ENCODE measurements around the gene TMEM63B. TPM values are rescaled to one million over a fixed set of nuclear protein-coding genes. Genes with fewer than 3 reads are reported as not detected.

Gene TMEM63B
- total RNA-seq, 1 donor from 2014 or later = 11.5 TPM

GRCh38 chr6:44150317-44150917 is 23.1 kb downstream of the TMEM63B start:
- peaks cover 47 to 64% (median 61%) of the 10 kb centered on the region in 3 donors for H3K36me3 ChIP-seq (ENCODE audit: control insufficient read depth in 3 of 3, insufficient read depth in 3 of 3, low read length in 3 of 3)
- no peaks in the 10 kb centered on the region for H3K27me3 ChIP-seq (ENCODE audit: control insufficient read depth in 3 of 3, insufficient read depth in 3 of 3, low read length in 3 of 3)
- H3K27ac ChIP-seq (ENCODE audit: low read depth, low read length) = no peak overlapping the region
- no peak overlapping the region for H3K9ac ChIP-seq (ENCODE audit: low read depth in 1 of 3, low read length in 3 of 3)
- H3K4me3 ChIP-seq (ENCODE audit: low read length in 3 of 3) = no peak overlapping the region
- H3K4me1 ChIP-seq (ENCODE audit: control insufficient read depth in 3 of 3, insufficient read depth in 3 of 3, low read length in 3 of 3) = peaks cover 4 to 7% (median 5%) of the 10 kb centered on the region in 3 donors
- no peaks in the 10 kb centered on the region for H3K9me3 ChIP-seq (ENCODE audit: control insufficient read depth in 3 of 3, low read length in 3 of 3)

DNA sequence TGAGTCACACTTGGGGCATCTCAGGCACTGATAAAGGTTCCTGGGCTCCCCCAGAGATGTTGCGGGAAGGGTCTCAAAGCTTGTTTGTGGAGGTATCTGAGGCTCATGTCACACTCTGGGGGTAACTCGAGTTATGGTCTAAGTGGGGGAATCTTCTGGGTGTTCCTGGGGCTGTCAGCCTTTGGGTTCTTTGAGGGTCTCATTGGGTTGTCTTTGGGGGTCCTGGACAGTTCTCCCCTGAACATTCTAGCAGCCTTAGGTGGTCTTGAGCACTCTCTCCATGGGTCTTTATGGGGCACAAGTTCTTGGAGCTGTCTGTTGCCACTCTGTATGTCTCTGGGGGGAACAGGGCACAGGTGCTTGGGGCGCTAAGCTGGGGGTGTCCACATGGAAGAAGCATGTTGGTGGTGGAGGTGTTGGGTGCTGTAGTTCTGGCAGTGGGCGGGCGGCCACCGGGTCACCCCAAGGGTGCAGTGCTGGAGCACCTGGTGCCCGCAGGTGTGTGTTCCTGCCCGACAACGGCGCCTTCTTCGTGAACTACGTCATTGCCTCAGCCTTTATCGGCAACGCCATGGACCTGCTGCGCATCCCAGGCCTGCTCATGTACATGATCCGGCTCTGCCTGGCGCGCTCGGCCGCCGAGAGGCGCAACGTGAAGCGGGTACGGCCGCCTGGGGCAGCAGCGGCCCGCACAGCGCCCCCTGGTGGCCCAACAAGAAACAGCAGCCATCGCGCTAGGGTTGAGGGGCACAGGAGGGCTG is 24.2 kb downstream of the TMEM63B start:
- Histone ChIP-seq H3K27ac (ENCODE audit: low read depth, low read length) (no peak overlapping the region), H3K36me3 (ENCODE audit: control insufficient read depth in 3 of 3, insufficient read depth in 3 of 3, low read length in 3 of 3) (peaks cover 47 to 58% (median 53%) of the 10 kb centered on the region in 3 donors)

DNA sequence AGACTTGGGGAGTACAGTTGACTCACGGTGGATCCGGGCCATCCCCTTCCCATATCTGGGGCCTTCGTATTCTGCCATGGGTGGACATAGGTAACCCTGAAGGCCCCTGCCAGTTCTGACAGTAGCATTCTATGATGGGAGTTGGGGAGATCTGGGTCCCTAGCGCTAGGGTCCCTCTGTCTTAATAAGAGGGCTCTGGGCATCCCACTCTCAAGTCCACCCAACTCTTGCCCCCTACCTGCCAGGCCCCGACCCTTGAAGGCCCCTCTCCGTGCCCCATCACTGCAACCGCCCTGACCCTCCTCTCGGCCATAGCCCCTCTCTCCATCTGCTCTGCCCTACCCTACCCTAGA is 24.7 kb downstream of the TMEM63B start:
- Histone ChIP-seq H3K4me1 (ENCODE audit: control insufficient read depth in 3 of 3, insufficient read depth in 3 of 3, low read length in 3 of 3) (peaks cover 4 to 5% (median 4%) of the 10 kb centered on the region in 3 donors), H3K27ac (ENCODE audit: low read depth, low read length) (no peak overlapping the region), H3K4me3 (ENCODE audit: low read length in 3 of 3) (no peak overlapping the region), H3K9ac (ENCODE audit: low read depth in 1 of 3, low read length in 3 of 3) (no peak overlapping the region), H3K36me3 (ENCODE audit: control insufficient read depth in 3 of 3, insufficient read depth in 3 of 3, low read length in 3 of 3) (peaks cover 44 to 52% (median 48%) of the 10 kb centered on the region in 3 donors), H3K27me3 (ENCODE audit: control insufficient read depth in 3 of 3, insufficient read depth in 3 of 3, low read length in 3 of 3) (no peaks in the 10 kb centered on the region), H3K9me3 (ENCODE audit: control insufficient read depth in 3 of 3, low read length in 3 of 3) (no peaks in the 10 kb centered on the region)

More for the DNA sequence above, 24.2 kb downstream of the TMEM63B start:
- Histone ChIP-seq H3K4me3 (ENCODE audit: low read length in 3 of 3) (no peak overlapping the region), H3K9ac (ENCODE audit: low read depth in 1 of 3, low read length in 3 of 3) (peak overlapping the region in 1 of 3 donors; percentile 33), H3K9me3 (ENCODE audit: control insufficient read depth in 3 of 3, low read length in 3 of 3) (no peaks in the 10 kb centered on the region), H3K27me3 (ENCODE audit: control insufficient read depth in 3 of 3, insufficient read depth in 3 of 3, low read length in 3 of 3) (no peaks in the 10 kb centered on the region), H3K4me1 (ENCODE audit: control insufficient read depth in 3 of 3, insufficient read depth in 3 of 3, low read length in 3 of 3) (peaks cover 4 to 5% (median 4%) of the 10 kb centered on the region in 3 donors)

- H3K4me1 ChIP-seq (ENCODE audit: control insufficient read depth in 3 of 3, insufficient read depth in 3 of 3, low read length in 3 of 3) = peaks cover 4 to 5% (median 4%) of the 10 kb centered on the region in 3 donors
- H3K27me3 ChIP-seq (ENCODE audit: control insufficient read depth in 3 of 3, insufficient read depth in 3 of 3, low read length in 3 of 3) = no peaks in the 10 kb centered on the region
- H3K4me3 ChIP-seq (ENCODE audit: low read length in 3 of 3) = no peak overlapping the region
- H3K36me3 ChIP-seq (ENCODE audit: control insufficient read depth in 3 of 3, insufficient read depth in 3 of 3, low read length in 3 of 3) = peaks cover 39 to 48% (median 43%) of the 10 kb centered on the region in 3 donors
- H3K9me3 ChIP-seq (ENCODE audit: control insufficient read depth in 3 of 3, low read length in 3 of 3) = no peaks in the 10 kb centered on the region
- H3K27ac ChIP-seq (ENCODE audit: low read depth, low read length) = no peak overlapping the region
- no peak overlapping the region for H3K9ac ChIP-seq (ENCODE audit: low read depth in 1 of 3, low read length in 3 of 3)
Observed at GRCh38 chr6:44152533-44152932, 25.2 kb downstream of the TMEM63B start.

GRCh38 chr6:44154067-44154466 is 26.7 kb downstream of the TMEM63B start:
- Histone ChIP-seq H3K36me3 (ENCODE audit: control insufficient read depth in 3 of 3, insufficient read depth in 3 of 3, low read length in 3 of 3) (peaks cover 25 to 32% (median 28%) of the 10 kb centered on the region in 3 donors), H3K4me1 (ENCODE audit: control insufficient read depth in 3 of 3, insufficient read depth in 3 of 3, low read length in 3 of 3) (peaks cover 4 to 10% (median 4%) of the 10 kb centered on the region in 3 donors)

DNA sequence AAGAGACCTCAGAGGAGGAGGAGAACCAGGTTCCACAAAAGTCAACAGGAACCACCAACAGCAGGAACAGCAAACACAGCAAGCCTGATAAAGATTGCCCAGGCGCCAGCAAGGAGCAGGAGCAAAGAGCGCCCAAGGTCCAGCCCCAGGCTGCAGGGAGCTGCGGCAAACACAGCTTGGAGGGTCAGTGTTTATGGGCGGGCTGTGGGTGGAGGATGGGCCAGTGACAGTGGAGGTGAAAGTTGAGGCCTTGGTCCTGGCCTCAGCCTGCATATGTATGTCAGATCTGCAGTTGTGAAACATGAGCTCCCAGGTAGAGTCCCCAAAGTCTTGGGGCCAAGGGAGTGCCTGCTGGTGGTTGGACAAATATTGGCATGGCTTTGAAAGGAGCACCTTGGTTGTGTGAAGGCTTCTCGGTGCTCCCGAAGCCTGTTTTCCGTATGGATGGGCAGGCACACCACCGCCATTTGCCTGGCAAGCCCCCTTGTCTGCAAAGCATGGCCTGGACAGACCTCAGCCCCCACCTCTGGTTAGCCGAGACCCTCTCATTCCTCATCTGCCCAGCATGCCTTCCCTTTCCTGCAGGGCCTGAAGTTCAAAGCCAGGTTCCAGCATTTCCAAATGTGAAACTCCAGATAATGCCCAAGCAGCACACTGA is 29.3 kb downstream of the TMEM63B start:
- Histone ChIP-seq H3K4me1 (ENCODE audit: control insufficient read depth in 3 of 3, insufficient read depth in 3 of 3, low read length in 3 of 3) (peaks cover 1 to 7% (median 3%) of the 10 kb centered on the region in 3 donors), H3K4me3 (ENCODE audit: low read length in 3 of 3) (no peak overlapping the region), H3K36me3 (ENCODE audit: control insufficient read depth in 3 of 3, insufficient read depth in 3 of 3, low read length in 3 of 3) (peaks cover 13 to 16% (median 14%) of the 10 kb centered on the region in 3 donors), H3K9me3 (ENCODE audit: control insufficient read depth in 3 of 3, low read length in 3 of 3) (no peaks in the 10 kb centered on the region), H3K27ac (ENCODE audit: low read depth, low read length) (no peak overlapping the region), H3K27me3 (ENCODE audit: control insufficient read depth in 3 of 3, insufficient read depth in 3 of 3, low read length in 3 of 3) (no peaks in the 10 kb centered on the region), H3K9ac (ENCODE audit: low read depth in 1 of 3, low read length in 3 of 3) (peak overlapping the region in 1 of 3 donors; percentile 8)

More at GRCh38 chr6:44154067-44154466, 26.7 kb downstream of the TMEM63B start:
- Histone ChIP-seq H3K9ac (ENCODE audit: low read depth in 1 of 3, low read length in 3 of 3) (no peak overlapping the region), H3K9me3 (ENCODE audit: control insufficient read depth in 3 of 3, low read length in 3 of 3) (no peaks in the 10 kb centered on the region), H3K4me3 (ENCODE audit: low read length in 3 of 3) (no peak overlapping the region), H3K27ac (ENCODE audit: low read depth, low read length) (no peak overlapping the region), H3K27me3 (ENCODE audit: control insufficient read depth in 3 of 3, insufficient read depth in 3 of 3, low read length in 3 of 3) (no peaks in the 10 kb centered on the region)

- Histone ChIP-seq H3K27ac (ENCODE audit: low read depth, low read length) (no peak overlapping the region), H3K27me3 (ENCODE audit: control insufficient read depth in 3 of 3, insufficient read depth in 3 of 3, low read length in 3 of 3) (no peaks in the 10 kb centered on the region), H3K4me3 (ENCODE audit: low read length in 3 of 3) (no peak overlapping the region), H3K9ac (ENCODE audit: low read depth in 1 of 3, low read length in 3 of 3) (peak overlapping the region in 1 of 3 donors; percentile 8), H3K4me1 (ENCODE audit: control insufficient read depth in 3 of 3, insufficient read depth in 3 of 3, low read length in 3 of 3) (peaks cover 0 to 4% (median 0%) of the 10 kb centered on the region in 3 donors), H3K9me3 (ENCODE audit: control insufficient read depth in 3 of 3, low read length in 3 of 3) (no peaks in the 10 kb centered on the region), H3K36me3 (ENCODE audit: control insufficient read depth in 3 of 3, insufficient read depth in 3 of 3, low read length in 3 of 3) (peaks cover 12 to 16% (median 13%) of the 10 kb centered on the region in 3 donors)
Observed at GRCh38 chr6:44157152-44157521, 29.8 kb downstream of the TMEM63B start.

- H3K27ac ChIP-seq (ENCODE audit: low read depth, low read length) = no peak within 1 kb of the TSS
- H3K4me3 ChIP-seq (ENCODE audit: low read length in 3 of 3) = no peak within 1 kb of the TSS
Observed at GRCh38 chr6:44158770-44159228, 31.4 kb downstream of the TMEM63B start, which contains the start of gene CAPN11. CAPN11 (plus strand) TSS chr6:44158820; CDS start chr6:44158849, 29 bp downstream.

DNA sequence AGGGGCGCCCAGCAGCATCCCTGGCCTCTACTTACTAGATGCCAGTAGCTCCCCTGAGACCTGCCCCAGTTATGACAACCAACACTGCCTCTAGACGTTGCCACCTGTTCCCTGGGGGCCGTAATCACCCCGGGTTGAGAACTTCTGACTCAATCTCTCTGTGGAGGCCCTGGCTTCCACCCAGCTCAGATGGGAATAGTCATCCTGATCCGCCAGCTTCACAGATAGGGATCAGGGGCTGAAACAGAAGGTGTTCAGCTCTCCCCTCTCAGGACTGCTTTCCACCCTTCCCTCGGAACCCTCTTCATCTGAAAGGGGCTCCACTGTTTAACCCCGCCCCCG is 34.6 kb downstream of the TMEM63B start:
- Histone ChIP-seq H3K9me3 (ENCODE audit: control insufficient read depth in 3 of 3, low read length in 3 of 3) (no peaks in the 10 kb centered on the region), H3K9ac (ENCODE audit: low read depth in 1 of 3, low read length in 3 of 3) (no peak overlapping the region), H3K27me3 (ENCODE audit: control insufficient read depth in 3 of 3, insufficient read depth in 3 of 3, low read length in 3 of 3) (peaks cover 0 to 5% (median 4%) of the 10 kb centered on the region in 3 donors), H3K4me1 (ENCODE audit: control insufficient read depth in 3 of 3, insufficient read depth in 3 of 3, low read length in 3 of 3) (peaks cover 0 to 4% (median 0%) of the 10 kb centered on the region in 3 donors), H3K27ac (ENCODE audit: low read depth, low read length) (no peak overlapping the region), H3K36me3 (ENCODE audit: control insufficient read depth in 3 of 3, insufficient read depth in 3 of 3, low read length in 3 of 3) (no peaks in the 10 kb centered on the region), H3K4me3 (ENCODE audit: low read length in 3 of 3) (no peak overlapping the region)

More at GRCh38 chr6:44158770-44159228, 31.4 kb downstream of the TMEM63B start, which contains the start of gene CAPN11:
- H3K9ac ChIP-seq (ENCODE audit: low read depth in 1 of 3, low read length in 3 of 3) = no peak within 1 kb of the TSS
- H3K36me3 ChIP-seq (ENCODE audit: control insufficient read depth in 3 of 3, insufficient read depth in 3 of 3, low read length in 3 of 3) = peaks cover 3 to 4% (median 4%) of the 10 kb centered on the region in 3 donors
- peaks cover 0 to 4% (median 3%) of the 10 kb centered on the region in 3 donors for H3K27me3 ChIP-seq (ENCODE audit: control insufficient read depth in 3 of 3, insufficient read depth in 3 of 3, low read length in 3 of 3)
- H3K9me3 ChIP-seq (ENCODE audit: control insufficient read depth in 3 of 3, low read length in 3 of 3) = no peaks in the 10 kb centered on the region
- H3K4me1 ChIP-seq (ENCODE audit: control insufficient read depth in 3 of 3, insufficient read depth in 3 of 3, low read length in 3 of 3) = peaks cover 0 to 4% (median 0%) of the 10 kb centered on the region in 3 donors

Data from skeletal muscle tissue (tissue), 4 donors.